Adrenal gland (tissue), 12 donors: ENCODE results near the gene DYNC1LI1. TPM values are rescaled to one million over a fixed set of nuclear protein-coding genes. Genes with fewer than 3 reads are reported as not detected.

Experiments used
- DNase-seq, 7 donors: peaks; one replicate each; pipeline ENCODE4 v3.0.0-alpha.2; 2019 to 2020
- H3K27ac ChIP-seq, 5 donors: fragments of 200-600 bp; sonication (generic) in 4 of 5; 1 replicate in 3 of 5; 2 replicates in 2 of 5; pipeline versions ENCODE4 v1.5.1 to v1.8.0; 2016 to 2020; ENCODE audit warnings: mild to moderate bottlenecking in 1 of 5
- H3K27me3 ChIP-seq: fragments of 200-600 bp; 2 replicates; pipeline ENCODE4 v1.8.0; 2021
- H3K36me3 ChIP-seq, 2 donors: fragments of 200-600 bp; replicated peaks in 1 of 2; 1 replicate in 1 of 2; 2 replicates in 1 of 2; pipeline versions ENCODE4 v1.5.1 to v1.8.0; 2018 to 2022
- H3K4me1 ChIP-seq, 2 donors: fragments of 200-600 bp; replicated peaks in 1 of 2; 1 replicate in 1 of 2; 2 replicates in 1 of 2; pipeline versions ENCODE4 v1.5.1 to v1.8.0; 2018 to 2021
- H3K4me3 ChIP-seq, 4 donors: fragments of 200-600 bp; sonication (generic) in 3 of 4; one replicate each; pipeline ENCODE4 v1.5.1; 2016 to 2018
- H3K9me3 ChIP-seq, 3 donors: fragments of 200-600 bp; sonication (generic) in 1 of 3; replicated peaks in 1 of 3; 1 replicate in 2 of 3; 2 replicates in 1 of 3; pipeline versions ENCODE4 v1.5.1 to v1.8.0; 2016 to 2021
- POLR2A ChIP-seq, 2 donors: fragments of 450-650 bp; IDR thresholded peaks; one replicate each; pipeline ENCODE4 v1.6.1; 2017; ENCODE audit warnings: antibody characterized with exemption in 2 of 2, mild to moderate bottlenecking in 2 of 2, moderate library complexity in 1 of 2
- whole genome bisulfite sequencing, 4 donors: extraction: QIAGEN DNeasy Blood & Tissue Kit in 2 of 4; methylation state at CpG; one replicate each; pipeline versions ENCODE4 v1.1.5 to v1.1.7; 2013 to 2017; 5-methylcytosine and 5-hydroxymethylcytosine counted together
- intact Hi-C, 2 donors: fragments of 100-400 bp; cut with DNase I; formaldehyde crosslinking; loops; one replicate each; pipeline versions ENCODE4 v1.14.1 to v1.15.0; 2022 to 2023
- polyA plus RNA-seq, 3 donors: library from polyadenylated mRNA; stranded (reverse); fragments of 200-250 nt in 2 of 3; fragments of 350-450 nt in 1 of 3; fragmentation: Illumina TruSeq in 1 of 3; extraction: RNeasy Lipid Tissue Mini Kit (QIAGEN cat#74804) in 1 of 3; gene quantifications; one replicate each; pipeline ENCODE4 v1.2.3, GENCODE V29; 2013 to 2014
- total RNA-seq, 9 donors: library from RNA; depleted of rRNA in 4 of 9; stranded (reverse); fragments of >200 nt in 4 of 9; fragments of 120-200 nt in 1 of 9; fragmentation: NEBNext Ultra II Directional in 1 of 9; extraction: Animal tissue kit (Norgen Biotek cat#: 25700) in 1 of 9; gene quantifications; one replicate each; pipeline versions ENCODE4 v1.1.0 to v1.2.4, GENCODE V29; 2013 to 2023
- TF ChIP-seq, protein P1 (sequence below), 6 experiments: fragments of 450-650 bp in 4 of 6; fragments of 200-600 bp in 2 of 6; sonication (generic) in 1 of 6; IDR thresholded peaks; 1 replicate in 5 of 6; 2 replicates in 1 of 6; pipeline versions ENCODE4 v1.5.1 to v1.8.0; 2016 to 2021; ENCODE audit warnings: antibody characterized with exemption in 6 of 6, mild to moderate bottlenecking in 2 of 6, moderate library complexity in 1 of 6
- donor health status: healthy with polysubstance abuse.
- donor health status: Bipolar disorder and iron deficiency.
- donor health status: DM: yes; HTN: yes; CAD: no.
- donor health status: DM: no; HTN: no; CAD: no.
- donor health status: DM: no; HTN: no; CAD: no.
- donor health status: DM: yes; HTN: yes; CAD: no.

DYNC1LI1 gene
- total and polyA plus RNA-seq, 12 donors, result 9.8 to 63.7 (median 18.1) TPM

DNA sequence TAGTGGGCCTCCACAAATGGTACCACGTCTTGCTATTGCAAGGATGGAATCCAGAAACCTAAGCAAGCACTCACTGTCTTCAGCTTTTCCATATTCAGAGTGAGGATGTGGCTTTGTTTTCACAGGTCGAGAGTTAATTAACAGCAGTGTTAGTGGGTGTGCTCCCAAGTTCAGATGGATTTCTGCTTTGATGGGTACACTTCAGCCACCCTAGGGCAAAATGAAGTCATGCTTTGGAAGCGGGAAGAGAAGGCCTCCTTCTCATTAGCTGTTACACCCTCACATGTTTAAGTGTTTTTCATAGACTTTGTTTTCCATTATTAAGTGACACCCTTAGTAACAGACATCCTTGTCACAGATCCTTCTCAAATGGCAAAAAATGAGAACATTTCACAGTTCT lies 36.3 kb upstream of the DYNC1LI1 start:
- Histone ChIP-seq H3K27ac (no peak overlapping the region), H3K4me1 (no peaks in the 10 kb centered on the region), H3K27me3 (peaks cover 8% of the 10 kb centered on the region), H3K4me3 (no peak overlapping the region), H3K9me3 (no peaks in the 10 kb centered on the region), H3K36me3 (no peaks in the 10 kb centered on the region)
- 69 to 79% (median 76%) methylated on average over 2 to 3 of the region's 3 CpGs for WGBS, 4 donors
- TF ChIP-seq POLR2A (IDR thresholded peaks at IDR 0.05), result no peak
- TF ChIP-seq, protein P1, sequence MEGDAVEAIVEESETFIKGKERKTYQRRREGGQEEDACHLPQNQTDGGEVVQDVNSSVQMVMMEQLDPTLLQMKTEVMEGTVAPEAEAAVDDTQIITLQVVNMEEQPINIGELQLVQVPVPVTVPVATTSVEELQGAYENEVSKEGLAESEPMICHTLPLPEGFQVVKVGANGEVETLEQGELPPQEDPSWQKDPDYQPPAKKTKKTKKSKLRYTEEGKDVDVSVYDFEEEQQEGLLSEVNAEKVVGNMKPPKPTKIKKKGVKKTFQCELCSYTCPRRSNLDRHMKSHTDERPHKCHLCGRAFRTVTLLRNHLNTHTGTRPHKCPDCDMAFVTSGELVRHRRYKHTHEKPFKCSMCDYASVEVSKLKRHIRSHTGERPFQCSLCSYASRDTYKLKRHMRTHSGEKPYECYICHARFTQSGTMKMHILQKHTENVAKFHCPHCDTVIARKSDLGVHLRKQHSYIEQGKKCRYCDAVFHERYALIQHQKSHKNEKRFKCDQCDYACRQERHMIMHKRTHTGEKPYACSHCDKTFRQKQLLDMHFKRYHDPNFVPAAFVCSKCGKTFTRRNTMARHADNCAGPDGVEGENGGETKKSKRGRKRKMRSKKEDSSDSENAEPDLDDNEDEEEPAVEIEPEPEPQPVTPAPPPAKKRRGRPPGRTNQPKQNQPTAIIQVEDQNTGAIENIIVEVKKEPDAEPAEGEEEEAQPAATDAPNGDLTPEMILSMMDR (IDR thresholded peaks at IDR 0.05), result no peak
- intact Hi-C loops, result no loop called here
- no peak for DNase-seq

DNA sequence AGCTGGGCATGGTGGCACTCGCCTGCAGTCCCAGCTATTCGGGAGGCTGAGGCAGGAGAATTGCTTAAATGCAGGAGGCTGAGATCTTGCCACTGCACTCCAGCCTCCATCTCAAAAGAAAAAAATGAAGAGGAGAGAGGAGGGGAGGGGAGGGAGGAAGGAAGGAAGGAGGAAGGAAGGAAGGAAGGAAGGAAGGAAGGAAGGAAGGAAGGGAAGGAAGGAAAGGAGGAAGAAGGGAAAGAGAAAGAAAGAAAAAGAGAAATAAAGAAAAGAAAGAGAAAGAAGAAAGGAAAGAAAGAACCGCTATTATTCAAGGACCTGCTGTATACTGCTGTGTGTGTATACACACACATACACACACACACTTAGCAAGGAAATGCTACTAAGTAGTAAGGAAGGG lies 35.6 kb upstream of the DYNC1LI1 start:
- no peaks in the 10 kb centered on the region for H3K9me3 ChIP-seq
- no peaks in the 10 kb centered on the region for H3K36me3 ChIP-seq
- H3K27ac ChIP-seq, result no peak overlapping the region
- intact Hi-C loops, result no loop called here
- no peak overlapping the region for H3K4me3 ChIP-seq
- no peaks in the 10 kb centered on the region for H3K4me1 ChIP-seq
- WGBS, 4 donors, result 82 to 91% (median 88%) methylated on average over 3 of the region's 3 CpGs
- no peak for TF ChIP-seq POLR2A (IDR thresholded peaks at IDR 0.05)
- TF ChIP-seq, protein P1 (IDR thresholded peaks at IDR 0.05), result no peak
- no peak for DNase-seq
- peaks cover 6% of the 10 kb centered on the region for H3K27me3 ChIP-seq

DNA sequence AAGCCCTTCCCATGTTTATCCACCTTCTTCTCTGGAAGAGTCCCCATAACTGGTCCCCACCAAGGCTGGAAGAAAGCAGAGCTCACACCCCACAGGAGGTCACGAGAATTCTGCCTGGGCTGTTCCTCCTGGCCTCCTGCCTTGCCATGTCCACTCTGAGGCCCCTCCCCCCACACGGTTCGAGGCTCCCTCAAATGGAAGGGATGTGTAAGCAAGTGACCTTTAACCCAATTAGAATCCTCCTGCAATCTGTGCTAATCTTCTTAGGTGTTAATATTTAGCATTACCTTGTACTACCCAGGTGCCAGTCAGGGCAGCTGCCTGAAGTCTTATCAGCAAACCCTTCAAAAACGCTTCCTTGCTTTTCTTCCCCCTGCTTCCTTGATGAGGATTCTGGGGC lies 32.4 kb upstream of the DYNC1LI1 start:
- no peak for DNase-seq
- H3K27ac ChIP-seq, result no peak overlapping the region
- TF ChIP-seq POLR2A (IDR thresholded peaks at IDR 0.05), result no peak
- TF ChIP-seq, protein P1 (IDR thresholded peaks at IDR 0.05), result no peak
- H3K36me3 ChIP-seq, result no peaks in the 10 kb centered on the region
- no peaks in the 10 kb centered on the region for H3K4me1 ChIP-seq
- no peaks in the 10 kb centered on the region for H3K9me3 ChIP-seq
- WGBS, 4 donors, result 57 to 59% (median 58%) methylated on average over 4 of the region's 4 CpGs
- no peak overlapping the region for H3K4me3 ChIP-seq
- intact Hi-C loops, result no loop called here
- H3K27me3 ChIP-seq, result no peaks in the 10 kb centered on the region

DNA sequence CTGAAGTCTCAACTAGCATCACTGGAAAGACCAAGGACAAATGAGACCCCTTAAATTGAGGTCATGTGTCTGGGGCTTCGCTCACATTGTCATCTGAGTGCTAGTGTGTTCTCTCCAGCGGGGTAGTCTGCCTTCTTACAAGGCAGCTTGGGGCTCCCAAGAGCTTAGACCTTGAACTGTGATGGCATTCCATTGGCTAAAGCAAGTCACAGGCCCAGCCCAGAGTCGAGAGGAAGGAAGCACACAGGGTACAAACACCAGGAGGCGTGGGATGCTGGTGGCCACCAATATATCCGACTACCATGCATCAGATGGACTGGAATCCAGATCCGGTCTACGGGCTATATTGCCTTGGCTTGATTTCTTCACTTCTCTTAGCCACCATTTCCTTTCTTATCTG lies 31.5 kb upstream of the DYNC1LI1 start:
- WGBS, 4 donors, result 86 to 91% (median 90%) methylated on average over 6 to 7 of the region's 7 CpGs
- no peak for DNase-seq
- TF ChIP-seq POLR2A (IDR thresholded peaks at IDR 0.05), result no peak
- TF ChIP-seq, protein P1 (IDR thresholded peaks at IDR 0.05), result no peak

More for the DNA sequence above, 31.5 kb upstream of the DYNC1LI1 start:
- Histone ChIP-seq H3K9me3 (no peaks in the 10 kb centered on the region), H3K4me3 (no peak overlapping the region), H3K27me3 (no peaks in the 10 kb centered on the region), H3K27ac (no peak overlapping the region), H3K4me1 (no peaks in the 10 kb centered on the region), H3K36me3 (no peaks in the 10 kb centered on the region)
- intact Hi-C loops, result no loop called here
